T1000 (cell line): Measurements from ENCODE around the gene OLFML2B.
"Not testable (repeated sequence)": the region's sequence is repeated elsewhere in the genome, so short reads cannot be mapped to it uniquely, and the experiment has no call there.

Experiments used
- DNase-seq: peaks from one replicate; lab custom pipeline; 2025; ENCODE audit warnings: mixed read lengths; lab: John Stamatoyannopoulos, UW

Gene OLFML2B

GRCh38 chr1:162023547-162024501 is at the start of gene OLFML2B:
TSS of gene OLFML2B (minus strand) at chr1:162023869. CDS start at chr1:162023430, 439 bp downstream.
- DNase-seq: peak; percentile 19

GRCh38 chr1:162072740-162073139 is 49.1 kb upstream of the OLFML2B start:
- no peak for DNase-seq

GRCh38 chr1:162070825-162071224 is 47.2 kb upstream of the OLFML2B start:
- no peak for DNase-seq

GRCh38 chr1:162070094-162070748 is 46.6 kb upstream of the OLFML2B start:
- no peak for DNase-seq

GRCh38 chr1:162069334-162070093 is 45.8 kb upstream of the OLFML2B start, which contains the start of gene NOS1AP:
TSS of gene NOS1AP (plus strand) at chr1:162069691. CDS start at chr1:162070178, 487 bp downstream.
- peak; percentile 45 for DNase-seq

- no peak for DNase-seq
These were observed 44.6 kb upstream of the OLFML2B start for GRCh38 chr1:162068301-162068700.

GRCh38 chr1:162067466-162067865 is 43.8 kb upstream of the OLFML2B start:
- DNase-seq: no peak

- DNase-seq: not testable (repeated sequence)
These were observed 43.2 kb upstream of the OLFML2B start for GRCh38 chr1:162066836-162067235.

GRCh38 chr1:162065016-162065415 is 41.3 kb upstream of the OLFML2B start:
- DNase-seq: no peak

- no peak for DNase-seq
These were observed 38.9 kb upstream of the OLFML2B start for GRCh38 chr1:162062542-162063015.

- no peak for DNase-seq
These were observed 36.6 kb upstream of the OLFML2B start for GRCh38 chr1:162060314-162060713.

- DNase-seq: no peak
These were observed 36.1 kb upstream of the OLFML2B start for GRCh38 chr1:162059721-162060120.

GRCh38 chr1:162056579-162056978 is 32.9 kb upstream of the OLFML2B start:
- DNase-seq: no peak

- peak; percentile 61 for DNase-seq
These were observed 32.4 kb upstream of the OLFML2B start for GRCh38 chr1:162056043-162056442.

GRCh38 chr1:162055062-162055461 is 31.4 kb upstream of the OLFML2B start:
- DNase-seq: peak; percentile 53

GRCh38 chr1:162053949-162054348 is 30.3 kb upstream of the OLFML2B start:
- not testable (repeated sequence) for DNase-seq

GRCh38 chr1:162046921-162047320 is 23.3 kb upstream of the OLFML2B start:
- DNase-seq: no peak

- no peak for DNase-seq
These were observed 18.7 kb upstream of the OLFML2B start for GRCh38 chr1:162042361-162042760.

- DNase-seq: no peak
These were observed 17.0 kb upstream of the OLFML2B start for GRCh38 chr1:162040657-162041056.

- DNase-seq: no peak
These were observed 16.3 kb upstream of the OLFML2B start for GRCh38 chr1:162040001-162040400.

- DNase-seq: no peak
These were observed 15.0 kb upstream of the OLFML2B start for GRCh38 chr1:162038624-162039023.

- no peak for DNase-seq
These were observed 12.5 kb upstream of the OLFML2B start for GRCh38 chr1:162036163-162036562.
